ENCODE data around the gene TESMIN.
A peak's percentile ranks its signal among the peaks of the same experiment; 100 is the strongest.

TESMIN gene, protein sequence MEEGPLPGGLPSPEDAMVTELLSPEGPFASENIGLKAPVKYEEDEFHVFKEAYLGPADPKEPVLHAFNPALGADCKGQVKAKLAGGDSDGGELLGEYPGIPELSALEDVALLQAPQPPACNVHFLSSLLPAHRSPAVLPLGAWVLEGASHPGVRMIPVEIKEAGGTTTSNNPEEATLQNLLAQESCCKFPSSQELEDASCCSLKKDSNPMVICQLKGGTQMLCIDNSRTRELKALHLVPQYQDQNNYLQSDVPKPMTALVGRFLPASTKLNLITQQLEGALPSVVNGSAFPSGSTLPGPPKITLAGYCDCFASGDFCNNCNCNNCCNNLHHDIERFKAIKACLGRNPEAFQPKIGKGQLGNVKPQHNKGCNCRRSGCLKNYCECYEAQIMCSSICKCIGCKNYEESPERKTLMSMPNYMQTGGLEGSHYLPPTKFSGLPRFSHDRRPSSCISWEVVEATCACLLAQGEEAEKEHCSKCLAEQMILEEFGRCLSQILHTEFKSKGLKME

DNA sequence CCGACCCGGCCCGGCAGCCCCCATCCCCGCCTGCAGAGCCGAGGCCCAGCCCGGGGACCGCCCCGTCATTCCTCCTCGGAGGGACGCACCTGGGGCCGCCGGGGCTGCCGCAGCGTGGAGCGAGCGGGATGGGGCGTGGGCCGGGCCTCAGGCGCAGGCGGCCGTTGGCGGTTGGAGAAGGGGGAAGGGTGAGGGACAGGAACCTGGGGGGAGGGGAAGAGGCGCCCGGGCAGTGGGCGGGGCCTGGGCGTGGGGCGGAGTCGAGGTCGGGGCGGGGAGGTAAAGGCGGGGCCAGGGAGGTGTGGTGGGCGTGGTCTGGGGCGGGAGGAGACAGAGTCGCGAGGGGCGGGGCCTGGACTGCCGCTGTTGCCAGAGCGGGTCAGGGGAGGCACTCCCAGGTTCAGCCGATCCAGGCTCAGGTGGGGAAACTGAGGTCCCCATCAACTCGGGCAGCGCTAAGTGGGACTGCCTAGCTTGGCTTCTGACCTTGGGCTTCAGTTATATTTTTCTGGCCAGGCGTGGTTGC is at the start of gene TESMIN:
Gene TESMIN, minus strand, starts transcription at position 190 of the 526 bp plus-strand sequence. CDS start 860 bp downstream, outside the sequence.
- DNase-seq (ENCODE audit: low read depth): peak; percentile 93

DNA sequence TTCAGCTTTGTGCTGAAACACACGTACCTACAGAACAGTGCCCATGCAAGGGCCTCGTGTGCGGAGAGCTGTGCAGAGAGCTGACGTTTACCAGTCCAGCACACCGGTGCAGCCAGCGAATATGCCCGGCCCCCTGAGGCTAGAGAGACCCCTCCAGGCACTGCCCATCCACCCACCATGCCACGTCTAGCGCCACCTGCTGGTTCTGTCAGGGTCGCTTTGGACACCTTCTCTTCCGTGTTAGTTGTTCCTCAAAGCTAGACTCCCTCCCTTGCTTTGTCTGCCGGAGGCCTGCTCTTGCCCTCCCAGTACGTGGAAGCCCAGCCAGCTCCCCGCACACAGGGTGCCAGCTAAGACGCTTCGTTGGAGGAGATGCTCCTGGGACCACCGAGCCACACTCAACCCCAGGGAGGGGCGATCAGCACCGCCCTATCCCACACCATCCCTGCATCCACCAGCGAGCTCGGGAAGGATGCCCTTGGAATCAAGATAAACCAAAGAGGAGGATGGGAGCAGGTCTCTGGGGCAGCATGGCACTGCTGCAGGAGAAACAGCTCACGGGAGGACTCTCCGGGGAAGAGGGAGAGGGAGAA is 47.0 kb upstream of the TESMIN start:
- peak; percentile 20 for DNase-seq (ENCODE audit: low read depth)

GRCh38 chr11:68796801-68797200 is 45.5 kb upstream of the TESMIN start:
- DNase-seq (ENCODE audit: low read depth): no peak

DNA sequence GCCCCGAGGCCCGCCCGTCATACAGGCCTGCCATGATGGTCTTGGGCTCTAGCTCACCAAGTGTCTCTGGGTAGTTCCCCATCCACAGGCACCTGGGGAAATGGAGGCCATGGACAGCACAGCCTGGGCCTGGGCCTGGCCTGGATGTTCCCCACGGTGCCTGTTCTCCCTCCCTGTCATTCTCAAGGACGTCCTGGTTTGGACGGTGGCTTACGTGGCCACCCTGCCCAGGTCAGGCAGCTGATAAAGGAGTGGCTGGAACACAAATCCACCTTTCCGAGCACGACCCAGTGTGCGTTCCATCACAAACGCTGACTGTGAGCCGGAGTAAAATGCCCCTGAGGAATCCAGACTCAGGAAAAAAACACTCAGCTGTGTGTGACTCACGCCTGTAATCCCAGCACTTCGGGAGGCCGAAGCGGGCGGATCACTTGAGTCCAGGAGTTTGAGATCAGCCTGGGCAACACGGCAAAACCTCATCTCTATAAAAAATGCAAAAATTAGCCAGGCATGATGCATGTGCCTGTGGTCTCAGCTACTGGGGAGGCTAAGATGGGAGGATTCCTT is 41.2 kb upstream of the TESMIN start:
- DNase-seq (ENCODE audit: low read depth): no peak

- no peak for DNase-seq (ENCODE audit: low read depth)
Measured at GRCh38 chr11:68784653-68785052, 33.3 kb upstream of the TESMIN start.

DNA sequence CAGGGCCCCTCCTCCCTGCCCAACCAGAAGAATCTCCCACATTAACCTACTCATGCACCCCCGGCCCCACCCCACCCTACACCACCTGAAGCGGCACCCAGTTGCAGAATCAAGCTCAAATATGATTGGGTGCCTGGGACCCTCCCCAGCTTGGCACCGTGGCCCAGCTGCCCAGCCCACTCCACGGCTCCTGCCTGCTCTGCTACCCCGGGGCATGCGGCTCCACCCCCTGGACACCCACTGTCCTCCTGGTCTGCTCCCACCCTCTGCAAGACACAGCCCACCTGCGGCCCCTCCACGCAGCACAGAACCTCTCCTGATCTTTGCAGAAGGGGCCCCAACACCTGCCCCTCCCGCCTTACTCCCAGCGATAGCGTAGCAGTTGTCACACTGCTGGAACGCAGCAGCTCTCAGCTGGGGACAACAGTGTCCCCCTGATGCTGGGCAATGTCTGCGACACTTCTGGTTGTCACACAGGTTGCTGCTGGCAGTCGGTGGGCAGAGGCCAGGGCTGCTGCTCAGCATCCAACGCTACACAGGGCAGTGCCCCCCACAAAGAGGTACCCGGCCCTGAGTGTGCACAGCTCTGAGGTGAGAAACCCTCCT is 32.0 kb upstream of the TESMIN start:
- DNase-seq (ENCODE audit: low read depth): no peak

DNA sequence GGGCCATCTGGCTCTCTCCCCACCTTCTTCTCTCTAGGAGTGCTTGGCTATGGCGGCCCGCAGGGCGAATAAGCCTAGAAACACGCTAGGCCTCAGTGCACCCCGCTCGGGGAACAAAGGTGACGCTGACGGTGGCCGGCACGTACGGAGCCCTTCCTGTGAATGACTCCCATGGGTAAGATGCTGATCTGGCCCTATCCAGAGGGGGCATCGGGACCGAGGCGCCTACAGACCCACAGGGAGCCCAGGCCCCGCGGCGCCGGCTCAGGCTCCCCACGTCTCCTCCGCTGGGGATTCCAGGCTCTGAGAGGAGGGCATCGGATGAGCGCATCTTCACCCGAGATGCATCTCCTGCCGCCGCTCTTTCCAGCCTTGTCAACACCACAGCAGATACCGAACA is 31.4 kb upstream of the TESMIN start:
- DNase-seq (ENCODE audit: low read depth): no peak

DNA sequence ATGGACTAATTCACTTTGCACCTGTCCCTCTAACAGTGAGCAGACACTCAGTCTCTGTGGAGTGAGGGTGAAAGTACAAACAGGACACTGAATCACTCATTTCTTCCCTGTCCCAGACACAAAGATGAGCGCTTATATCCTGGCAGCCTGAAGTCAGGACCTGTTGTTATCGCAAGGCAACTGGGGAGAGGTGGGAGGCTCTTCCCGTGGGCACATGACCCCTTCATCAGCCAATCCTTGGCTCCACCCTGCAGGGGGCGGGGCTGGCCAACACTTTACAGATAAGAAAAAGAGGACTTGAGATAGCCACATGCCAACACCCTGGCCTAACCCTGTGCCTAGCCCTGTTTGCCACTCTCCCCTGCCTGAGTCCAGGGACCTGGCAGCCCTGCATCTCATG is 29.5 kb upstream of the TESMIN start:
- no peak for DNase-seq (ENCODE audit: low read depth)

- no peak for DNase-seq (ENCODE audit: low read depth)
Measured at GRCh38 chr11:68778205-68778604, 26.9 kb upstream of the TESMIN start.

GRCh38 chr11:68776442-68777235 is 25.3 kb upstream of the TESMIN start:
- no peak for DNase-seq (ENCODE audit: low read depth)

DNA sequence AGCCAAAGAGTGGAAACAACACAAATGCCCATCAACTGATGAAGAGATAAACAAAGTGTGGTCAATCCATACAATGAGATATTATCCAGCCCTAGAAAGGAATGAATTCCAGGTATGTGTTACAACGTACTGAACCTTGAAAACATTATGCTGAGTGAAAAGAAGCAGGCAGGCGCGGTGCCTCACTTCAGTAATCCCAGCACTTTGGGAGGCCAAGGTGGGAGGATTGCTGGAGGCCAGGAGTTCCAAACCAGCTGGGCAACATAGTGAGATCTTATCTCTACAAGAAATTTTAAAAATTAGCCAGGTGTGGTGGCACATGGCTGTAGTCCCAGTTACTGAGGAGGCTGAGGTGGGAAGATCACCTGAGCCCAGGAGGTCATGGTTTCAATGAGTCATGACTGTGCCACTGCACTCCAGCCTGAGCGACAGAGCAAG is 24.6 kb upstream of the TESMIN start:
- DNase-seq (ENCODE audit: low read depth): no peak

DNA sequence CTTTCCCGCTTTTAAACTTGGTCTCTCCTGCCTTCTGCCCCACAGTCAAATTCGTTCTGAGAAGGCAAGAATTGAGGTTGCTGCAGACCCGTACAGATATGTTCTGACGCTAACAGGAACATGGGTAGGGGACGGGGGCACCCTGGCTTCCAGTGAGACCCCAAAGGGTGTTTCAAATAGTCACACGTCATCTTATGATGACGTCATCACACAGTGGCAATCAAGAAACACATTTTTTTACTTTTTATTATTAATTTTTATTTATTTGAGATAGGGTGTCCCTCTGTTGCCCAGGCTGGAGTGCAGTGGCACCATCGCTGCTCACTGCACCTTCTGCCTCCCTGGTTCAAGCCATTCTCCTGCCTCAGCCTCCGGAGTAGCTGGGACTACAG is 22.9 kb upstream of the TESMIN start:
- DNase-seq (ENCODE audit: low read depth): no peak

DNA sequence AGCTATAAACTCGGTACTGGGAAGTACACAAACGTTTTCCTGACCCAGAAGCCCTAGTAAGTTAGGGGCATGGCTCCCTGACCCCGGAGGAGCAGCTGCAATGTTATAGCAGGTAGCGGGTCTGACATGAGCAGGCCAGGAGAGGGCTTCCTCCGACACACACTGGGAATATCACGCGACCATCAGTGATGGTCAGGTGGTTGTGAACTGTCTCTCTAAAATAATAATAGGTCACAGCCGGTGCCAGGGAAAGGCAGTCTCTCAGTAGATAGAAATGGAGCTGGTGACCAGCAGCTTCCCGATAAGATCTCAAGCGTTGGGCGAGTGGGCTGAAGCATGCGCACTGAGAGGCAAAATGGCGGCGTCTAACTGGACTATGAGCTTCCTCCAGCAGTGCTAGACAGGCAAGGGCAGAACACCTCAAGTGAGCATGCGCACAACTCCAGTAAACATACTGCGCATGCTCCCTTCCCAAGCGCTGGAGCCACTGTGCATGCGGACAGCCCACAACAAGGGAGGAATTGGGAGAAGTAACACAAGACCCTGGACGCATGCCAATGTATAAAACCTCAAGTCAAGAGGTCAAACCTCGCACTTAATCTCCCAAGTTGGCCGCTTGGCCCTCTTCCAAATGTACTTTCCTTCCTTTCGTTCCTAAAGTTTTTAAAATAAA is 22.3 kb upstream of the TESMIN start:
- no peak for DNase-seq (ENCODE audit: low read depth)

- DNase-seq (ENCODE audit: low read depth): no peak
Measured at GRCh38 chr11:68772936-68773335, 21.6 kb upstream of the TESMIN start.

DNA sequence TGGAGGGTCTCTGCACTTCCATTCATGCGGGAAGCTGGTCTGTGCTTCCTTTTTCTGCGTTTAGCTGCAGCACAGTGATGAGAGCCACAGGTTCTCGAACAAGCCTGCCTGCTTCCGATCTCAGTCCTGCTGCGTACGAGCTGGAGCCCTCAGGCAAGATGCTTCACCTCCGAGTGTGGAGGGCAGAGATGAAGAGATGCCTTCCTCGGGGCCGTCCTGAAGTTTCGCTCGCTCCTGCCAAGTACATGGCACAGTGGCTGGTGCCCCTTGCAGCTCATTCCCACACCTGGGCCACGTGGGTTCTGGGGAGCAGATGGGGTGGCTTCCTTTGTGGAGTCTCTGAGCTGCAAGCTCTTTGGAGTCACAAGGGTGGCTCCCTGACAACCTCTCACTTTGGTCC is 19.5 kb upstream of the TESMIN start:
- DNase-seq (ENCODE audit: low read depth): no peak

- no peak for DNase-seq (ENCODE audit: low read depth)
Measured at GRCh38 chr11:68767672-68768071, 16.4 kb upstream of the TESMIN start.

- DNase-seq (ENCODE audit: low read depth): no peak
Measured at GRCh38 chr11:68766786-68767185, 15.5 kb upstream of the TESMIN start.

DNA sequence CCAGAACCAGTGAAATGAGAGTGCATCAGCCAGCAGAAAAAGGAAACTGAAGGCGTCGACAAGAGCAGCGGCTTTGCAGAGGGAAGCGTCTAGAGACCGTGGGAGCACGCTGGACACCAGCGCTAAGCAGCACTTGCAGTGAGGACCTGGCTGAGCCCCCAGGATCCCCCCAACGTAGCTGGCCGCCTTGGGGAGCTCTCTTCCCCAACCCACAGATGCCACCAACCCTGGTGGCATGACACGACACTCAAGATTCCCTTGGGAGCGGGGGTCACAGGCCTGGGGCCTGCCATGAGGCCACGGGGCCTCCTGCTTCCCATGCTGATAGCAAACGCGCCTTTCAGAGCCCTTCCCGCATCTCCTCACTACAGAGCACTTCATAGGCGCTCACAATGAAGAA is 13.4 kb upstream of the TESMIN start:
- DNase-seq (ENCODE audit: low read depth): no peak

GRCh38 chr11:68763926-68764657 is 12.8 kb upstream of the TESMIN start:
- no peak for DNase-seq (ENCODE audit: low read depth)

GRCh38 chr11:68763181-68763721 is 11.9 kb upstream of the TESMIN start:
- no peak for DNase-seq (ENCODE audit: low read depth)

All from stimulated activated CD8-positive, alpha-beta memory T cell treated with anti-CD3 and anti-CD28 coated beads, Interleukin-15, amount 100 ng/mL, for 24 hours (primary cell).